ENCODE measurements around the gene MTARC2. TPM values are rescaled to one million over a fixed set of nuclear protein-coding genes. Genes with fewer than 3 reads are reported as not detected.

Gene MTARC2
- total RNA-seq, 1 donor from 2014 or later: 18.8 TPM

- DNase-seq (ENCODE audit: low spot score): no peak
Measured at GRCh38 chr1:220827445-220828178, 79.5 kb downstream of the MTARC2 start.

GRCh38 chr1:220828179-220828490 lies 80.0 kb downstream of the MTARC2 start:
- no peak for DNase-seq (ENCODE audit: low spot score)

GRCh38 chr1:220828950-220829586 lies 80.9 kb downstream of the MTARC2 start:
- DNase-seq (ENCODE audit: low spot score): no peak

- no peak for DNase-seq (ENCODE audit: low spot score)
Measured at GRCh38 chr1:220833436-220833835, 85.3 kb downstream of the MTARC2 start.

Other genes with a start within 250 kb of the MTARC2 start
- 34.8 TPM for gene MARK1, start 220.2 kb upstream of the MTARC2 start, total RNA-seq
- 13.1 TPM for gene C1orf115, start 58.0 kb upstream of the MTARC2 start, total RNA-seq
- 29.0 TPM for gene MTARC1, start 38.6 kb downstream of the MTARC2 start, total RNA-seq
- gene HLX, start 131.1 kb downstream of the MTARC2 start, total RNA-seq: 7.5 TPM